A673 (cell line): ENCODE data around the gene LRR1. TPM values are rescaled to one million over a fixed set of nuclear protein-coding genes. Genes with fewer than 3 reads are reported as not detected.

Experiments
- BruUV-seq: library from RNA; stranded (reverse); fragments of 400-500 nt; replicated peaks from 2 replicates; lab custom pipeline; 2021; lab: Mats Ljungman, UMichigan
- CTCF ChIA-PET: fragments of 300-600 bp; sonication (Branson Sonifier 250); formaldehyde crosslinking; loops from one replicate; lab custom pipeline; 2022; ENCODE audit warnings: antibody characterized with exemption; lab: Charles Lee
- POLR2A ChIA-PET: fragments of 300-600 bp; sonication (Branson Sonifier 250); formaldehyde crosslinking; loops from one replicate; lab custom pipeline; 2022; ENCODE audit warnings: antibody characterized with exemption; ENCODE audit not compliant: low non-redundant PET; lab: Charles Lee
- DNase-seq: peaks from one replicate; pipeline ENCODE4 v3.0.0-alpha.2; 2015; ENCODE audit warnings: low spot score
- H3K27ac ChIP-seq: fragments of 200-600 bp; sonication (generic); 2 replicates; pipeline ENCODE4 v1.5.1; 2016; ENCODE audit warnings: mixed run types, low read depth, mild to moderate bottlenecking, mixed read lengths, antibody characterized with exemption, low read length; ENCODE audit not compliant: poor library complexity, severe bottlenecking
- H3K27me3 ChIP-seq: fragments of 200-600 bp; sonication (generic); replicated peaks from 2 replicates; pipeline ENCODE4 v1.6.1; 2017; ENCODE audit warnings: mixed run types, low read depth, mild to moderate bottlenecking, mixed read lengths, antibody characterized with exemption, low read length; ENCODE audit not compliant: insufficient read depth, poor library complexity
- H3K36me3 ChIP-seq: fragments of 200-600 bp; sonication (generic); 2 replicates; pipeline ENCODE4 v1.6.1; 2016; ENCODE audit warnings: mixed run types, mild to moderate bottlenecking, mixed read lengths, antibody characterized with exemption, low read length; ENCODE audit not compliant: insufficient read depth, poor library complexity, severe bottlenecking
- H3K4me1 ChIP-seq: fragments of 200-600 bp; sonication (generic); 2 replicates; pipeline ENCODE4 v1.6.1; 2017; ENCODE audit warnings: mixed run types, mild to moderate bottlenecking, mixed read lengths, antibody characterized with exemption, low read length; ENCODE audit not compliant: insufficient read depth, poor library complexity, severe bottlenecking
- H3K4me3 ChIP-seq: fragments of 200-600 bp; sonication (generic); 2 replicates; pipeline ENCODE4 v1.5.1; 2016; ENCODE audit warnings: low read depth, mixed run types, mild to moderate bottlenecking, mixed read lengths, low read length; ENCODE audit not compliant: poor library complexity, severe bottlenecking
- H3K9me3 ChIP-seq: fragments of 200-600 bp; sonication (generic); 2 replicates; pipeline ENCODE4 v1.6.1; 2016; ENCODE audit warnings: mixed run types, low read depth, mild to moderate bottlenecking, mixed read lengths, antibody characterized with exemption, low read length; ENCODE audit not compliant: poor library complexity, severe bottlenecking
- CTCF ChIP-seq: fragments of 300-800, 200-600 bp; sonication (generic); conservative IDR thresholded peaks from 2 replicates; pipeline ENCODE4 v1.5.1; 2017; ENCODE audit warnings: low read depth, mild to moderate bottlenecking, antibody characterized with exemption, low read length, moderate library complexity, mixed read lengths
- EZH2 ChIP-seq: fragments of 200-600 bp; sonication (generic); IDR thresholded peaks from 2 replicates; pipeline ENCODE4 v1.6.1; 2017; ENCODE audit warnings: borderline replicate concordance, low read depth, mild to moderate bottlenecking, mixed read lengths, antibody characterized with exemption, low read length; ENCODE audit not compliant: poor library complexity, severe bottlenecking
- intact Hi-C: fragments of 100-400 bp; cut with micrococcal nuclease; formaldehyde crosslinking; loops from one replicate; pipeline ENCODE4 v1.10.0; 2022; ENCODE audit not compliant: unreplicated experiment
- total RNA-seq: library from RNA; stranded (reverse); gene quantifications from 2 replicates; pipeline ENCODE4 v1.2.3, GENCODE V29; 2021

The LRR1 gene
- total RNA-seq, 1 experiment from 2014 or later, result 49.2 TPM

GRCh38 chr14:49550286-49551184, 48.2 kb upstream of the LRR1 start:
- intact Hi-C loops, result loop anchor here (2.0 kb wide), 1 partner anchor 90 kb away; no protein-coding TSS in a partner anchor
- no peaks in the 10 kb centered on the region for H3K36me3 ChIP-seq
- no peak overlapping the region for H3K27ac ChIP-seq
- no TSS peak for BruUV-seq
- DNase-seq, result peak; percentile 12
- no peaks in the 10 kb centered on the region for H3K4me1 ChIP-seq
- ChIA-PET POLR2A (interaction anchor here (0.7 kb wide), 1 partner anchor 37 kb away, joined by 7 read pairs; no protein-coding TSS in a partner anchor), CTCF (interaction anchor here (0.7 kb wide), 1 partner anchor 89 kb away, joined by 5 read pairs; no protein-coding TSS in a partner anchor)
- TF ChIP-seq CTCF (peak; percentile 52), EZH2 (no peak)
- no peak overlapping the region for H3K4me3 ChIP-seq
- H3K27me3 ChIP-seq, result no peaks in the 10 kb centered on the region
- no peaks in the 10 kb centered on the region for H3K9me3 ChIP-seq

- BruUV-seq, result no TSS peak
- no peak for TF ChIP-seq CTCF
- no peak for TF ChIP-seq EZH2
- no peaks in the 10 kb centered on the region for H3K9me3 ChIP-seq
- CTCF ChIA-PET, result no interaction called here
- intact Hi-C loops, result loop anchor here (2.0 kb wide), 1 partner anchor 91 kb away; no protein-coding TSS in a partner anchor
- H3K4me3 ChIP-seq, result no peak overlapping the region
- H3K36me3 ChIP-seq, result no peaks in the 10 kb centered on the region
- no peaks in the 10 kb centered on the region for H3K27me3 ChIP-seq
- no peak overlapping the region for H3K27ac ChIP-seq
- H3K4me1 ChIP-seq, result no peaks in the 10 kb centered on the region
- DNase-seq, result no peak
- POLR2A ChIA-PET, result no interaction called here
Measured at GRCh38 chr14:49551569-49551968, 47.2 kb upstream of the LRR1 start.

GRCh38 chr14:49553106-49553505, 45.6 kb upstream of the LRR1 start:
- no TSS peak for BruUV-seq
- ChIA-PET CTCF (no interaction called here), POLR2A (no interaction called here)
- Histone ChIP-seq H3K36me3 (no peaks in the 10 kb centered on the region), H3K27ac (no peak overlapping the region), H3K27me3 (no peaks in the 10 kb centered on the region), H3K4me3 (no peak overlapping the region), H3K4me1 (no peaks in the 10 kb centered on the region), H3K9me3 (no peaks in the 10 kb centered on the region)
- TF ChIP-seq EZH2 (no peak), CTCF (no peak)
- no peak for DNase-seq
- intact Hi-C loops, result no loop called here
